ENCODE measurements around the gene DDX24.

DNA sequence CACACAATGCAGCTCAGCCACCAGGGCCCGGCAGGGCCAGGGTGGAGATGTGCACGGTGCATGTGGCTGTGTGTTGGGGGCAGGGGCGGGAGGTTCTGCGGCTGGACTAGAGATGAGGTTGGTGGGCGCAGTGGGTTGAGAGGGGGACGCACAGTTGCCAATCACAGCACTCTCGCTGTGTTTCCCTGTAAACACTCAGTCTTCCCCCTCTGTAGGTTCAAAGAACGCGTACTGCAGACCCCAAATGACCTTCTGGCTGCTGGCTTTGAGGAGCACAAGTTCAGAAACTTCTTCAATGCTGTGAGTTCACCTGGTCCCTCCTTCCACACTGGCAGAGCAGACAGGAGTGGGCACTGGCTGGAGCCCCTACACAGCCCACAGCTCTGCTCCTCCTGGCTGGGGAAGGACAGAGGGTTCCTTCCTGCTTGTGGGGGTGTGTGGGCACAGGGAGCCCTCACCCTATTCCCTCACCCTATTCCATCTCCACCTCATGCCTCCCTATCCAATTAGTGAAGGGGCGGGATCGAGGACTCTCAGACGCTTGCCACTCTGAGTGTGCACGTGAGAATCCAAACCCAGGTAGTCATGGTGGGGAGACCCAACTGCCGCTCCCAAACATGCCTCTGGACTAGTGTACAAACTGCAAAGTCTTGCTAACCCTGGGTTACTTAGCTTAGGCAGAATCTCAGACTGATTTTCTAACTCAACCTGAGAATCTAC lies 37.1 kb downstream of the DDX24 start:
- TF ChIP-seq EP300 (IDR thresholded peaks at IDR 0.05) (no peak), POLR2AphosphoS5 (IDR thresholded peaks at IDR 0.05) (no peak), POLR2A (IDR thresholded peaks at IDR 0.05) (no peak)
- TF ChIP-seq, protein P1, sequence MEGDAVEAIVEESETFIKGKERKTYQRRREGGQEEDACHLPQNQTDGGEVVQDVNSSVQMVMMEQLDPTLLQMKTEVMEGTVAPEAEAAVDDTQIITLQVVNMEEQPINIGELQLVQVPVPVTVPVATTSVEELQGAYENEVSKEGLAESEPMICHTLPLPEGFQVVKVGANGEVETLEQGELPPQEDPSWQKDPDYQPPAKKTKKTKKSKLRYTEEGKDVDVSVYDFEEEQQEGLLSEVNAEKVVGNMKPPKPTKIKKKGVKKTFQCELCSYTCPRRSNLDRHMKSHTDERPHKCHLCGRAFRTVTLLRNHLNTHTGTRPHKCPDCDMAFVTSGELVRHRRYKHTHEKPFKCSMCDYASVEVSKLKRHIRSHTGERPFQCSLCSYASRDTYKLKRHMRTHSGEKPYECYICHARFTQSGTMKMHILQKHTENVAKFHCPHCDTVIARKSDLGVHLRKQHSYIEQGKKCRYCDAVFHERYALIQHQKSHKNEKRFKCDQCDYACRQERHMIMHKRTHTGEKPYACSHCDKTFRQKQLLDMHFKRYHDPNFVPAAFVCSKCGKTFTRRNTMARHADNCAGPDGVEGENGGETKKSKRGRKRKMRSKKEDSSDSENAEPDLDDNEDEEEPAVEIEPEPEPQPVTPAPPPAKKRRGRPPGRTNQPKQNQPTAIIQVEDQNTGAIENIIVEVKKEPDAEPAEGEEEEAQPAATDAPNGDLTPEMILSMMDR (IDR thresholded peaks at IDR 0.05): no peak

Data from sigmoid colon (tissue), 4 donors.